GM19324 (cell line): ENCODE data around the gene CELF2.
A peak's percentile ranks its signal among the peaks of the same experiment; 100 is the strongest.

ENCODE experiments used
- ATAC-seq: cut with Tn5 transposase; IDR thresholded peaks from one replicate; pipeline ENCODE4 v1.9.1; 2021; ENCODE audit warnings: mild to moderate bottlenecking, moderate library complexity; ENCODE audit not compliant: unreplicated experiment, low FRiP score

CELF2 gene

DNA sequence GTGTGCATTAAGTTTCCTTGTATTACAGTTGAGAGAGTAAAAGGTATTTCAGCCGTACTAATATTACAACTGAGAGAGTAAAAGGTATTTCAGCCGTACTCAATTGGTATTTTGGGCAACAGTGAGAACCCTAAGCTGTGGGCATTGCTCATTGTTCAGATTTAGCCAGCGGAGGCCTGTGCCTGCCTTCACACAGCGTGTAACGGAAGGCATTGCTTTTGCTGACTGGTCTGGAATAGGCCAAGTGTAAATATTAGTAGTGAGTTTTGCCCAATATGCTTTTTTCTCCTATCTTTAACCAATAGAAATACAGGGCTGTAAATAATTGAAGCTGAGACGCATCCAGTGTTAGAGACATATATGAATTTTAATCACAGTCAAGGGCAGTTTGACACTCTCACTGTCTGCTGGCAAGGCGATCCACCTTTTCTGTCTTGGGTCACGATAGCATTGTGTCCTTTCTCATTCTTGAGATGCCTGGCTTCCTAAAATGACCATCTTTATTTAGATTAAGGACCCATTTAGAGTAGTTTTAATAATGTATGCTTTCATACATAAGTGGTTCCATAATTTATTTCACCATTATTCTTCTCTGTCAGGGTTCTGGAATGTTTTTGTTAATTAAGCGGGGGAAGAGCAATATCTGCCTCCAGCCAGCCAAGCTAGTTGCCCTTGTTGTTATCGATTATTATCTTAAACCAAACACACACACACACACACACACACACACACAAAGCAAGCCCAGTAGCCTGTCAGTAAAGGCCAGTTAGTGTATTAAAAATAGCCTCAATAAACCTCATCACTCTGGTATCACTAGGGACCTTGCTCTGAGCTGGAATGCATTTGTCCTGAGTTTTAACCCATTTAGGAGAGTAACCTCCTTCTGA, 130.7 kb downstream of the CELF2 start:
- ATAC-seq = no peak

DNA sequence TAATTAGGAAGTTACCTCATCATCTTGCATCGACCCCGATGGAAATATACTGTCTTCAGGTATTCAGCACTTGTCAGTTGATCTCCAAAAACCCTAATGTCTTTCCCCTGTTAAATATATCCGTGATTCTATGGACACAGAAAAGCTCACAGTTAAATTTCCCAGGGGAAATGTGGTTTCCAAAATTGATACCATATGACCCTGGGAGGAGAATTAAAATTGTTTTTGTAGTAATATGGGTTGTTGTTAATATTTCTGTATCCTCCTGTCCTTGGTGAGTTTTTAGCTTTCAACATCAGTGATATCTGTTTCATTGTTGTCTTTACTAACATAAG, 132.1 kb downstream of the CELF2 start:
- no peak for ATAC-seq

DNA sequence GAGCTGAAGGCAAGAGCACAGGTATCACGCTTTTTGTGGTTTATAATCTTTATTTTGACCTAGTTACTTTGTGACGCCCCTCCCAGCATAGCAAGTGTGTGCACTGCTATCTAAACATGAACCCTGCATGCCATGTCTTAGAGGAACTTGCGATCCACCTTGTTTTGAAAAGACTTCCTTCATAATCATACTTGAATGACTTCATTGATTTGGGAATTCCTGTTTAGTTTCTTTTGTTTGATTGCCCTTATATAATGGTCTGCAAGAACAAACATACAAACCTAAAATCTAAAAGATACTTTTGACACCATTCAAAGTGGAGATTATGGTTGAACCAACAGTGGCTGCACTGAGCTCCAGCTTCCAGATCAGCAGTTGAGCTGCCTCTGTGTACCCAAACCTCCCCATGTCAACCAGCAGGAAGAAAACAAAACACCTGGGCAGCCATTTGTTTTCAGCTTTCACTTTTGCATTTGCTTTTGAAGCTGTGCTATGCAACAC, 132.6 kb downstream of the CELF2 start:
- ATAC-seq = no peak

GRCh38 chr10:11150879-11151415, 133.3 kb downstream of the CELF2 start:
- no peak for ATAC-seq

GRCh38 chr10:11152801-11153200, 135.1 kb downstream of the CELF2 start:
- ATAC-seq = no peak

DNA sequence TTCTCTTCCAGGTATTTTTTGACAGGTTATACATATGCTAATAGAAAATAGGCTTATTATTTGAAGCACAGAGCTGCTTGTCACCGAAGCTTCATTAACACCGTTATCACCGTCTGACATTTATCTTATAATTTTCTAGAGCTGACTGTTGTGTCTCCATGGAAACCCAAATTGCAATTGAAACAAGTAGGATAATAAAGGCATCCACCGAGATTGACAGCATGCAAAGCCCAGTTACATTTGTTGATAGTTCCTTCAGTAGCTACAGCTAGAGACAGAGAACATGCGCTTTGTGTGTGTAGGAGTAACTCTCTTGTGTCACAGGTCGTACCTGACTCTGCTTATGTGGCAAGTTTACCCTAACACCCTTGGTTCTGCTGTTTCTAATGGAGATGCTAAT, 135.6 kb downstream of the CELF2 start:
- ATAC-seq = no peak

DNA sequence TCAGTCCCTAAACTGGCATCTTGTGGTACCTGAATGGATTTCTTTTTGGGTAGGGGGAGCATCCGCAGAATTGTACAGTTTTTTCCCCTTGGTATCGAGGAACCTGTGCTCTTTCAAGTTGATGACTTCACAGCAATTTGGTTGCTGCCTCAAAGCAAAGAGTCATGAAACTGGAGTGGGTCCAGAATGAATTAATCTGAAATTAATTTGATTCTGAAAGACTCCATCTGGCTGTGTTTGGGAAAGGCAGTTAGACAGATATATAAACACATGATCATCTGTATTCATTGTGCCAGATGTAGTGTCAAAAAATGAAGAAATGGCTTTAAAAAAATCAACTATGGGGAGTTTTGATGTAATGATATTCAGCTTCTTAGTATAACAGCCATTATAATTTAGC, 136.1 kb downstream of the CELF2 start:
- ATAC-seq = no peak

GRCh38 chr10:11154333-11154732, 136.7 kb downstream of the CELF2 start:
- peak; percentile 54 for ATAC-seq

DNA sequence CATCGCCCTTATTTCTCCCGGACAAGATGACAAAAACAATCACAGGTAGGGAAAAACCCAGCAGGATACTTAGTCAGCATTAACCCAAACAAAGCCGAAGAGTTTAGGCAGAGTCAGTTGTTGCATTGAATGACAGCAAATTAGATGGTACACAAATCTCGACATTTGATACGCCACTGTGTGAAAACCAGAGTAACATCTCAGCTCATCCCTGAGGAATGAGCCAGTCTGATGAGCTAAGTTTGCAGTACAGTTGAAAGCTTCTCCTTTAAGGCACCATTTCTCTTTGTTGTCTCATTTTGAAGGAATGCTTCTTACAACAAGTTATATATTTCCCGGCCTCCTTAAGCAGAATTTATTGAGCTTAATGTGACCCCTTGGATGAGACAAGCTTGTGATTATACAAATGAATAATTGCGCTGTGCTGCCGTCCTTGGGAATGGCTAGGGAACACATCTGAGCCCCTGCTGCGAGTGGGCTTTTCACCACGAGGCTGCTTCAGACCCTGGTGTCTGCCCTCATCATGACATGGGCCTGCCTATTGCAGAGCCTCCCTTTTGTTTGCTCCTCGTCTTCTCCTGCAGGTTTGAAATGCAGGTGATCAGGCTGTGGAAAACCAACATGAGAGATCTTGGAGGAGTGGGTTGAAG, 137.3 kb downstream of the CELF2 start:
- no peak for ATAC-seq

DNA sequence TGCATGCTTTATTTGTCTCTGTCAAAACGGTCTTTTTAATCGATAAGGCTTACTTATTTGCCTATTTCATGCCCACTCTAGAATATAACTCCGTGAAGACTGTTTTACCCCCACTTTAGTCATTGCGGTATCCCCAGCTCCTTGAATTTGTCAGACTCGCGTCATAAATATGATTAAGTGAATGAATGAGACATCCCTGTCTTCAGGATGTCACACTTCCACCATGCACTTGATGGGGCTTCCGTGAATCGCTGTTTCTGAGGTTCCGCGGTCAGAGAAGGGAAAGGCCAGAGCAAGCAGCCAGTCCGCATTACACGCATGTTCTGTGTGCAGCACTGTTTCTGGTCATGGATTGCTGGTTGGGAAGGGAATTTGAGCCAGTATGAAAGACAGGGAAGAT, 138.8 kb downstream of the CELF2 start:
- no peak for ATAC-seq

- ATAC-seq = no peak
Observed at GRCh38 chr10:11157292-11158076, 139.8 kb downstream of the CELF2 start.

DNA sequence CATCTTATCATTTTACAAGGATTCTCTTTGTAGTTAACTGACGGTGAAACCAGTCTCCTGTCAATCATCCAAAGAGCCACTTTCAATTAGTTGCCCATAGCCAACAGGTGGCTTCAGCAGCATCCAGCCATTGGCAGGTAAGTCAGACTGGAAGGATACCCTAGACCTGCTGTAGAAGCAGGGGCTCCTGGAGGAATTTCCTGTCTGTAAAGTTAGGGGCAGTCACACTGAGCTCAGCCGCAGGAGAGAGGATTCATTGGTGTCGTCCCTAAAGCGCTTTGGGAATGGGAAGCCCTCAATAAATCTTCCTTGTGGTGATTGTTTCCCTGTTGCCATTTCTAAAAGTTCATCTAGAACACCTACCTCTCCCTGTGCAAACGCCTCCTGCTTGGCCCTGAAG, 140.4 kb downstream of the CELF2 start:
- ATAC-seq = no peak

- no peak for ATAC-seq
Observed at GRCh38 chr10:11159543-11160215, 142.0 kb downstream of the CELF2 start.

- ATAC-seq = no peak
Observed at GRCh38 chr10:11161096-11161495, 143.4 kb downstream of the CELF2 start.

- ATAC-seq = no peak
Observed at GRCh38 chr10:11161910-11162309, 144.2 kb downstream of the CELF2 start.

DNA sequence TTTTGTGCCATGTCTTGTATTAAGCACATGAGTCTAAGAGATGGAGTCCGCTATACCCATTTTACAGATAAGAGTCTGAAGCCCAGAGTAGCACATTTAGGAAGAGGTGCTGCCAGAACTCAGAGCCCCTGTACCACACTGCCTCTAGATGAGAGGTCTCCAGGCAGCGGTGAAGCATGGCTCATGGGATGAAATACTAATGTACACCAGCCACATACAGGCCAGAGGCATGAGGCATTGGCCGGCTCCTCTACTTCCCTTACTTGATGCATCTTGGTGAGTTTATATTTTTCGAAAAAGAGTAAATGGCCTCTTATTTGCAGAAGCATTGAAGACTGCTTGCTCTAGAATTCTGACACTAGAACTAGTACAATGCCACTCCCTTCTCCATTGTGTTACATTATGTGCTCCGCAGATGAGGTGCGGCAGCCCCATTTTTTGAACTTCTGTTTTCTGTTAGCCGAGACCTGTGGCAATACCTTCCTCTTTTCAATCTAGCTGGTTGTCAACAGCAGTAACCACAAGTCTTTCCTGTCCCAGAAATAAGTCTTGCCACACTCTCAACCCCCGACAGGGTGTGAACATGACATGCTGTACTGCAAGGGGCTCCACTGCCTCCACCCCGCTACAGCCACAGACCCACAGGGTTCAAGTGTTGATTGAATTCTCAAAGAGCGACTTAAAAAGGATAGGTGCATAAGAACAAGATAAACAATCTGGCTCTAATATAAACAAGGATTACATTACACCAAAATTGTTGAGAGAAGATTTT, 145.3 kb downstream of the CELF2 start:
- ATAC-seq = peak; percentile 74

GRCh38 chr10:11163780-11164550, 146.3 kb downstream of the CELF2 start:
- ATAC-seq = no peak

GRCh38 chr10:11164551-11164802, 146.8 kb downstream of the CELF2 start:
- no peak for ATAC-seq
